GM12872 (cell line): ENCODE results near the gene NCKAP1.

Experiments
- CTCF ChIP-seq: IDR thresholded peaks from 3 replicates; pipeline ENCODE4 v1.5.1; 2011; ENCODE audit warnings: low read depth, mild to moderate bottlenecking, low read length, moderate library complexity; ENCODE audit not compliant: insufficient read depth

The NCKAP1 gene

GRCh38 chr2:182864949-182865570 is 173.2 kb downstream of the NCKAP1 start:
- no peak for TF ChIP-seq CTCF

DNA sequence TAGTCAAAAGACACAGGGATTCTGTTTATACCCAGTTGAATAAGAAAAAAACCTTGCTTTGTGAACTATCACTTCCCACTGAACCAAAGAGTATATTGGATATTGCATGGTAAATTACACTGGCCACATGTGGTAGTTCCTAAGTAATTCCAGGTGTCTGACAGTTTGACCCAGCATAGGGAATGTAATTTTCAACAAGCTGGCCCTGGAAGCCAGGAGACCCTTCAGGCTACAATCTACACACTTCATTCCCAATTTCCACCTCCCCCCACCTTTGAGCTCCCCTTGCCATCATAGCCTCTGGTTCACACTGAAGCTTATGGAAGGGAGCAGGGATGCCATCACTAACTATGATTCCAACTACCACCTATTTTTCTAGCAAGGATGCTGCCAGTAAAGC is 174.6 kb downstream of the NCKAP1 start:
- TF ChIP-seq CTCF: no peak

GRCh38 chr2:182862091-182862490 is 176.2 kb downstream of the NCKAP1 start:
- TF ChIP-seq CTCF: no peak

DNA sequence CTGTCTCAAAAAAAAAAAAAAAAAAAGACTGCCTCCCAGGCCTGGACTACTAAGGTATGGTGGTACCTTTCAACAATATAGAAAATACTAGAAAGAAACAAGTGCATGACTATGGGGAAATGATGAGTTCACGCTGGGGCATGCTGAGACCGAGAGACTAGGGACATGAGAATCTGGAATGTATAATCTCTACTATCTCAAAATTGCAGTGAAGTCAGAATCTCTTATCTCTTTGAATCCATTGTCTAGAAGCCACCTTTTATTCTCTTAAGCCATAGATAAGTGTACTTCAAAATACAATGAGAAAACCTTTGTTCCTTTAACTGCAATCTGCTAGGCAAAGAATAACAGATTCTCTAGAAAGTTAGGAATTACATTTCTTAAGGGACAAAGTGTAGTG is 177.4 kb downstream of the NCKAP1 start:
- TF ChIP-seq CTCF: no peak
